Loucy (cell line): ENCODE measurements around the gene KRTAP10-12.

ENCODE experiments used
- H2AFZ ChIP-seq: fragments of 200-600 bp; sonication (generic); 2 replicates; pipeline ENCODE4 v1.6.0; 2016; ENCODE audit warnings: antibody characterized with exemption, mild to moderate bottlenecking, low read length, moderate library complexity
- H3F3A ChIP-seq: fragments of 200-600 bp; 2 replicates; pipeline ENCODE4 v1.6.0; 2016; ENCODE audit warnings: antibody characterized with exemption, low read depth, mild to moderate bottlenecking
- H3K27me3 ChIP-seq: fragments of 200-600 bp; sonication (generic); 2 replicates; pipeline ENCODE4 v1.6.1; 2014; ENCODE audit warnings: low read length, mild to moderate bottlenecking; ENCODE audit not compliant: insufficient read depth, poor library complexity, severe bottlenecking
- H3K36me3 ChIP-seq: fragments of 200-600 bp; sonication (generic); 2 replicates; pipeline ENCODE4 v1.6.1; 2016; ENCODE audit warnings: low read length; ENCODE audit not compliant: insufficient read depth
- H3K4me1 ChIP-seq: fragments of 200-600 bp; sonication (generic); 2 replicates; pipeline ENCODE4 v1.5.1; 2014; ENCODE audit warnings: low read length, mild to moderate bottlenecking; ENCODE audit not compliant: insufficient read depth, poor library complexity, severe bottlenecking
- H3K4me2 ChIP-seq: fragments of 200-600 bp; sonication (generic); 2 replicates; pipeline ENCODE4 v1.6.0; 2014; ENCODE audit warnings: antibody characterized with exemption, low read length, low read depth, mild to moderate bottlenecking; ENCODE audit not compliant: poor library complexity, severe bottlenecking
- H3K4me3 ChIP-seq: fragments of 200-600 bp; sonication (generic); 2 replicates; pipeline ENCODE4 v1.5.1; 2014; ENCODE audit warnings: low read length, mild to moderate bottlenecking, mixed read lengths; ENCODE audit not compliant: poor library complexity, severe bottlenecking
- H3K79me2 ChIP-seq: fragments of 200-600 bp; sonication (generic); 2 replicates; pipeline ENCODE4 v1.6.1; 2014; ENCODE audit warnings: low read length; ENCODE audit not compliant: insufficient read depth
- H3K9ac ChIP-seq: fragments of 200-600 bp; sonication (generic); 2 replicates; pipeline ENCODE4 v1.6.0; 2014; ENCODE audit warnings: mild to moderate bottlenecking, low read depth, low read length, moderate library complexity; ENCODE audit not compliant: poor library complexity, severe bottlenecking
- H3K9me2 ChIP-seq: fragments of 200-600 bp; sonication (generic); replicated peaks from 2 replicates; pipeline ENCODE4 v1.6.1; 2016; ENCODE audit warnings: low read depth, low read length, mixed read lengths
- H3K9me3 ChIP-seq: fragments of 200-600 bp; sonication (generic); 2 replicates; pipeline ENCODE4 v1.6.1; 2014; ENCODE audit warnings: mild to moderate bottlenecking, antibody characterized with exemption, low read length, low read depth; ENCODE audit not compliant: insufficient read depth
- H4K20me1 ChIP-seq: fragments of 200-600 bp; sonication (generic); 2 replicates; pipeline ENCODE4 v1.6.0; 2014; ENCODE audit warnings: antibody characterized with exemption, low read length, mild to moderate bottlenecking; ENCODE audit not compliant: insufficient read depth, poor library complexity, severe bottlenecking
- CTCF ChIP-seq: fragments of 200-600 bp; sonication (generic); conservative IDR thresholded peaks from 2 replicates; pipeline ENCODE4 v1.5.1; 2014; ENCODE audit warnings: mild to moderate bottlenecking, antibody characterized with exemption, low read length
- EZH2phosphoT487 ChIP-seq: fragments of 200-600 bp; IDR thresholded peaks from 2 replicates; pipeline ENCODE4 v1.6.1; 2018; ENCODE audit warnings: antibody characterized with exemption, mild to moderate bottlenecking, moderate library complexity, borderline replicate concordance

KRTAP10-12 gene

GRCh38 chr21:44695641-44696040 is 1.3 kb upstream of the KRTAP10-12 start:
- Histone ChIP-seq H3K79me2 (no peaks in the 10 kb centered on the region), H4K20me1 (no peaks in the 10 kb centered on the region), H3K27me3 (no peaks in the 10 kb centered on the region), H3K4me1 (no peaks in the 10 kb centered on the region), H3K36me3 (no peaks in the 10 kb centered on the region), H3F3A (no peaks in the 10 kb centered on the region), H3K9me3 (peaks cover 4% of the 10 kb centered on the region; the same call in 1 of the 2 replicates), H3K4me2 (no peak overlapping the region), H3K9ac (no peak overlapping the region), H3K9me2 (no peaks in the 10 kb centered on the region), H2AFZ (no peak overlapping the region), H3K4me3 (no peak overlapping the region)
- no peak for TF ChIP-seq EZH2phosphoT487

GRCh38 chr21:44696572-44696971 is 400 bp upstream of the KRTAP10-12 start:
- H3K4me2 ChIP-seq = no peak overlapping the region
- peaks cover 4% of the 10 kb centered on the region; the same call in 1 of the 2 replicates for H3K9me3 ChIP-seq
- H3K4me3 ChIP-seq = no peak overlapping the region
- H4K20me1 ChIP-seq = no peaks in the 10 kb centered on the region
- no peaks in the 10 kb centered on the region for H3K9me2 ChIP-seq
- no peak overlapping the region for H2AFZ ChIP-seq
- no peaks in the 10 kb centered on the region for H3K4me1 ChIP-seq
- H3F3A ChIP-seq = no peaks in the 10 kb centered on the region
- TF ChIP-seq EZH2phosphoT487 (no peak), CTCF (no peak)
- H3K79me2 ChIP-seq = no peaks in the 10 kb centered on the region
- H3K36me3 ChIP-seq = no peaks in the 10 kb centered on the region
- H3K9ac ChIP-seq = no peak overlapping the region
- no peaks in the 10 kb centered on the region for H3K27me3 ChIP-seq

GRCh38 chr21:44697811-44698734 is 1.1 kb downstream of the KRTAP10-12 start:
- no peaks in the 10 kb centered on the region for H3K9me3 ChIP-seq
- no peaks in the 10 kb centered on the region for H3K36me3 ChIP-seq
- TF ChIP-seq CTCF (no peak), EZH2phosphoT487 (no peak)
- no peak overlapping the region for H3K9ac ChIP-seq
- H3K4me1 ChIP-seq = no peaks in the 10 kb centered on the region
- H3K27me3 ChIP-seq = no peaks in the 10 kb centered on the region
- H4K20me1 ChIP-seq = no peaks in the 10 kb centered on the region
- H3K9me2 ChIP-seq = no peaks in the 10 kb centered on the region
- H3K4me3 ChIP-seq = no peak overlapping the region
- no peaks in the 10 kb centered on the region for H3K79me2 ChIP-seq
- H3F3A ChIP-seq = no peaks in the 10 kb centered on the region
- no peak overlapping the region for H2AFZ ChIP-seq
- no peak overlapping the region for H3K4me2 ChIP-seq
